ENCODE data around the gene MYH10. TPM values are rescaled to one million over a fixed set of nuclear protein-coding genes. Genes with fewer than 3 reads are reported as not detected.
A peak's percentile ranks its signal among the peaks of the same experiment; 100 is the strongest.

The MYH10 gene
- total RNA-seq, 2 donors from 2014 or later = 48.6 to 56.6 TPM

GRCh38 chr17:8630802-8631553 is 453 bp upstream of the MYH10 start:
- H3K9me3 ChIP-seq = no peaks in the 10 kb centered on the region
- DNase-seq (ENCODE audit: low spot score) = peak; percentile 100
- WGBS = under 1% methylated on average over 82 of the region's 85 CpGs
- TF ChIP-seq CTCF (IDR thresholded peaks at IDR 0.05) (peak in 1 of 4 experiments; percentile 46), POLR2A (IDR thresholded peaks at IDR 0.05) (peak; percentile 2), POLR2AphosphoS5 (IDR thresholded peaks at IDR 0.05) (peak; percentile 88)
- H3K27ac ChIP-seq = peak overlapping the region; percentile 86 to 87
- no peaks in the 10 kb centered on the region for H3K4me1 ChIP-seq (replicated peaks)
- no peaks in the 10 kb centered on the region for H3K27me3 ChIP-seq (replicated peaks; ENCODE audit: insufficient read depth)
- H3K36me3 ChIP-seq = no peaks in the 10 kb centered on the region
- H3K4me3 ChIP-seq = peak overlapping the region; percentile 72 to 90
- intact Hi-C loops (cut with DNase I) = loop anchor here (2.0 kb wide), 1 partner anchor 194 kb away; no protein-coding TSS in a partner anchor

- Histone ChIP-seq H3K27ac (peak overlapping the region; percentile 72 to 79), H3K27me3 (replicated peaks; ENCODE audit: insufficient read depth) (no peaks in the 10 kb centered on the region), H3K36me3 (no peaks in the 10 kb centered on the region), H3K4me3 (peak overlapping the region; percentile 72 to 90), H3K9me3 (no peaks in the 10 kb centered on the region), H3K4me1 (replicated peaks) (no peaks in the 10 kb centered on the region)
- 0% methylated on average over 73 of the region's 76 CpGs for WGBS
- TF ChIP-seq POLR2AphosphoS5 (IDR thresholded peaks at IDR 0.05) = no peak
- TF ChIP-seq CTCF (IDR thresholded peaks at IDR 0.05) = no peak
- TF ChIP-seq POLR2A (IDR thresholded peaks at IDR 0.05) = no peak
- DNase-seq (ENCODE audit: low spot score) = peak; percentile 46
- intact Hi-C loops (cut with DNase I) = loop anchor here (2.0 kb wide), 1 partner anchor 193 kb away; no protein-coding TSS in a partner anchor
Observed at GRCh38 chr17:8629371-8630226, 926 bp downstream of the MYH10 start.

DNA sequence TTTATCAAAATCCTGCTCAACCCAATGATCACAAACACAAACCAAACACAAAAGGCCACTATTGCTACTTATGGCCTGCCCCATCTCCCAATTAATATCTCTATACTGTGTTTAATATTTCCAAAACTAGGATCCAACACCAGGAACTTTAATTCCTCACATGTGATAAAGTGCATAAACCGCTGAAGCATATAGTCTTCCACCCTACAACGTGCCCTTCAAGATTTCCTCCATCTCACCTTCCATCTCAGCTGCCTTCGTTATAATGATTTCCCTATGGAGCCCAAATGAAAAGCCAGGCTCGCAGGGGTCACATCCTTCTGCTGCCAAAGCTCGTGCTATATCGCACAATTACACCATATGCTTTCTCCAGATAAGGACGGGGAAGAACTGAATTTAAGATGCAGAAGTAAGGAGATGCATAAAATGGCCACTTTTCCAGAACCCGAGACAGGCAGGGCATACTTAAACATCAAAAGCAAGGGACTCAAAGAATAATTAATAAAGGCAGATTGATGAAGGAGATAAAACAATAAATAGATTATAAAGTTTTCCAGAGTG is 1.8 kb downstream of the MYH10 start:
- no peak overlapping the region for H3K4me3 ChIP-seq
- H3K27me3 ChIP-seq (replicated peaks; ENCODE audit: insufficient read depth) = no peaks in the 10 kb centered on the region
- no peak for DNase-seq (ENCODE audit: low spot score)
- no peak overlapping the region for H3K27ac ChIP-seq
- WGBS = 31% methylated on average over 8 of the region's 8 CpGs
- intact Hi-C loops (cut with DNase I) = no loop called here
- no peaks in the 10 kb centered on the region for H3K9me3 ChIP-seq
- TF ChIP-seq POLR2A (IDR thresholded peaks at IDR 0.05) (no peak), CTCF (IDR thresholded peaks at IDR 0.05) (no peak), POLR2AphosphoS5 (IDR thresholded peaks at IDR 0.05) (no peak)
- no peaks in the 10 kb centered on the region for H3K36me3 ChIP-seq
- H3K4me1 ChIP-seq (replicated peaks) = no peaks in the 10 kb centered on the region

- 70% methylated on average over 2 of the region's 2 CpGs for WGBS
- no peak overlapping the region for H3K27ac ChIP-seq
- intact Hi-C loops (cut with DNase I) = no loop called here
- H3K9me3 ChIP-seq = no peaks in the 10 kb centered on the region
- no peaks in the 10 kb centered on the region for H3K4me1 ChIP-seq (replicated peaks)
- DNase-seq (ENCODE audit: low spot score) = no peak
- H3K36me3 ChIP-seq = no peaks in the 10 kb centered on the region
- TF ChIP-seq CTCF (IDR thresholded peaks at IDR 0.05) (no peak), POLR2A (IDR thresholded peaks at IDR 0.05) (no peak), POLR2AphosphoS5 (IDR thresholded peaks at IDR 0.05) (no peak)
- no peaks in the 10 kb centered on the region for H3K27me3 ChIP-seq (replicated peaks; ENCODE audit: insufficient read depth)
- no peak overlapping the region for H3K4me3 ChIP-seq
Observed at GRCh38 chr17:8628172-8628571, 2.4 kb downstream of the MYH10 start.
